Neural cell (in vitro differentiated cells): ENCODE results near the gene GRID1. TPM values are rescaled to one million over a fixed set of nuclear protein-coding genes. Genes with fewer than 3 reads are reported as not detected.

Experiments used
- H2AFZ ChIP-seq: fragments of 200-600, 300-800 bp; sonication (generic), shearing (Covaris generic); 2 replicates; pipeline ENCODE4 v1.6.0; 2014; ENCODE audit warnings: low read depth, mild to moderate bottlenecking, antibody characterized with exemption, low read length, moderate library complexity
- H3F3A ChIP-seq: fragments of 200-600 bp; shearing (Covaris generic); 2 replicates; pipeline ENCODE4 v1.6.1; 2016; ENCODE audit warnings: mild to moderate bottlenecking, moderate library complexity, mixed read lengths, antibody characterized with exemption, low read length; ENCODE audit not compliant: insufficient read depth, poor library complexity, severe bottlenecking
- H3K27ac ChIP-seq: fragments of 200-600, 300-800 bp; sonication (generic), shearing (Covaris generic); 2 replicates; pipeline ENCODE4 v1.5.1; 2014; ENCODE audit warnings: mild to moderate bottlenecking, low read length, moderate library complexity
- H3K27me3 ChIP-seq: fragments of 300-800, 200-600 bp; sonication (generic), shearing (Covaris generic); 2 replicates; pipeline ENCODE4 v1.6.0; 2014; ENCODE audit warnings: mild to moderate bottlenecking, low read depth, low read length, moderate library complexity; ENCODE audit not compliant: insufficient read depth
- H3K36me3 ChIP-seq: fragments of 300-800, 200-600 bp; sonication (generic), shearing (Covaris generic); 2 replicates; pipeline ENCODE4 v1.5.1; 2014; ENCODE audit warnings: mild to moderate bottlenecking, antibody characterized with exemption, low read length, moderate library complexity; ENCODE audit not compliant: insufficient read depth
- H3K4me2 ChIP-seq: fragments of 300-800, 200-600 bp; sonication (generic), shearing (Covaris generic); 2 replicates; pipeline ENCODE4 v1.6.0; 2014; ENCODE audit warnings: mild to moderate bottlenecking, low read length
- H3K4me3 ChIP-seq: fragments of 300-800, 200-600 bp; sonication (generic), shearing (Covaris generic); 2 replicates; pipeline ENCODE4 v1.5.1; 2014; ENCODE audit warnings: mild to moderate bottlenecking, low read length, moderate library complexity
- H3K79me2 ChIP-seq: fragments of 200-600 bp; shearing (Covaris generic); replicated peaks from 2 replicates; pipeline ENCODE4 v1.6.0; 2014; ENCODE audit warnings: mild to moderate bottlenecking, low read length, moderate library complexity; ENCODE audit not compliant: insufficient read depth
- H3K9ac ChIP-seq: fragments of 300-800, 200-600 bp; sonication (generic), shearing (Covaris generic); 2 replicates; pipeline ENCODE4 v1.6.1; 2016; ENCODE audit warnings: mild to moderate bottlenecking, low read length, mixed read lengths
- H3K9me2 ChIP-seq: fragments of 200-600 bp; shearing (Covaris generic); 2 replicates; pipeline ENCODE4 v1.6.1; 2016; ENCODE audit warnings: mild to moderate bottlenecking, low read length, mixed read lengths; ENCODE audit not compliant: insufficient read depth
- H3K9me3 ChIP-seq: fragments of 200-600, 300-800 bp; sonication (generic), shearing (Covaris generic); 2 replicates; pipeline ENCODE4 v1.6.1; 2016; ENCODE audit warnings: mild to moderate bottlenecking, mixed run types, low read length, moderate library complexity, mixed read lengths
- H4K20me1 ChIP-seq: fragments of 200-600 bp; shearing (Covaris generic); 2 replicates; pipeline ENCODE4 v1.6.1; 2016; ENCODE audit warnings: mild to moderate bottlenecking, mixed run types; ENCODE audit not compliant: insufficient read depth
- EP300 ChIP-seq: fragments of 450-650 bp; conservative IDR thresholded peaks from 2 replicates; pipeline ENCODE4 v1.6.1; 2014; ENCODE audit warnings: antibody characterized with exemption, mild to moderate bottlenecking, moderate library complexity; ENCODE audit not compliant: poor library complexity, severe bottlenecking
- EZH2 ChIP-seq: fragments of 200-600, 300-800 bp; shearing (Covaris generic), sonication (generic); IDR thresholded peaks from 2 replicates; pipeline ENCODE4 v1.6.1; 2014; ENCODE audit warnings: antibody characterized with exemption, low read length, borderline replicate concordance, mild to moderate bottlenecking; ENCODE audit not compliant: insufficient read depth, poor library complexity, severe bottlenecking
- MXI1 ChIP-seq: fragments of 450-650 bp; conservative IDR thresholded peaks from 2 replicates; pipeline ENCODE4 v1.6.1; 2014; ENCODE audit warnings: antibody characterized with exemption, mild to moderate bottlenecking; ENCODE audit not compliant: poor library complexity, severe bottlenecking
- POLR2AphosphoS5 ChIP-seq: IDR thresholded peaks from 2 replicates; pipeline ENCODE4 v1.6.1; 2012
- RAD21 ChIP-seq: fragments of 450-650 bp; conservative IDR thresholded peaks from 2 replicates; pipeline ENCODE4 v1.6.1; 2014; ENCODE audit warnings: antibody characterized with exemption, mild to moderate bottlenecking, moderate library complexity
- SMC3 ChIP-seq: fragments of 450-650 bp; conservative IDR thresholded peaks from 2 replicates; pipeline ENCODE4 v1.6.1; 2014; ENCODE audit warnings: antibody characterized with exemption, mild to moderate bottlenecking, moderate library complexity; ENCODE audit not compliant: poor library complexity
- TAF1 ChIP-seq: IDR thresholded peaks from 2 replicates; pipeline ENCODE4 v1.6.1; 2012; ENCODE audit warnings: low read depth
- polyA plus RNA-seq: library from polyadenylated mRNA; depleted of rRNA; stranded (reverse); fragments of >200 nt; gene quantifications from 2 replicates; pipeline ENCODE4 v1.2.3, GENCODE V29; 2014
- TF ChIP-seq, protein P1 (sequence below): fragments of 450-650 bp; IDR thresholded peaks from 2 replicates; pipeline ENCODE4 v1.5.1; 2014; ENCODE audit warnings: antibody characterized with exemption, mild to moderate bottlenecking, moderate library complexity; ENCODE audit not compliant: poor library complexity, severe bottlenecking
- TF ChIP-seq, protein P2 (sequence below): IDR thresholded peaks from 2 replicates; pipeline ENCODE4 v1.6.1; 2012; ENCODE audit warnings: borderline replicate concordance

GRID1 gene
- polyA plus RNA-seq, 1 donor from 2014 or later: 7.3 TPM

DNA sequence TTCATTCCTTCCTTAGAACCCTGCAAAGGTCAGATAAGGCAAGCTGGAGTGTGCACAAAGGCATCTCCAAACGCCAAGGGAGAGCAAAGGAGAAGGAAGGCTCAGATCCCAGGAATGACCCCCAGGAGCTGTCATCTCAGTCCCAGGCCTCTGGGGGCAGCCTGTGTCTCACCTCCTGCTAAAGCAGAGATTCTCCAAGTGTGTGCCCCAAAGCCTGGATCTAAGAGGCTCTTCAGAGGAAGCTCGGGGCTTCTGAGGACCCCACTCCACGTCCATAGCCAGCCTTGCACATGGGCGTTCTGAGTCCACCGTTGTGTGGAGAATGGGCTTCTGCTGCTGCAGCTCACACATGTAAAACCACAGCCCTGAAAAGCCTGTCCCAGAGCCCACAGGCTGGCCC, 5.1 kb upstream of the GRID1 start:
- Histone ChIP-seq H3K4me3 (no peak overlapping the region), H3K4me2 (no peak overlapping the region), H3K27ac (no peak overlapping the region), H3K36me3 (no peaks in the 10 kb centered on the region), H3K27me3 (peaks cover 26% of the 10 kb centered on the region), H3K9ac (no peak overlapping the region), H3K9me2 (no peaks in the 10 kb centered on the region), H3K79me2 (no peaks in the 10 kb centered on the region), H2AFZ (no peak overlapping the region), H3F3A (no peaks in the 10 kb centered on the region), H4K20me1 (no peaks in the 10 kb centered on the region), H3K9me3 (no peaks in the 10 kb centered on the region)
- no peak for TF ChIP-seq RAD21
- TF ChIP-seq POLR2AphosphoS5: no peak
- TF ChIP-seq SMC3: no peak
- TF ChIP-seq TAF1: no peak
- no peak for TF ChIP-seq EP300
- TF ChIP-seq, protein P1, sequence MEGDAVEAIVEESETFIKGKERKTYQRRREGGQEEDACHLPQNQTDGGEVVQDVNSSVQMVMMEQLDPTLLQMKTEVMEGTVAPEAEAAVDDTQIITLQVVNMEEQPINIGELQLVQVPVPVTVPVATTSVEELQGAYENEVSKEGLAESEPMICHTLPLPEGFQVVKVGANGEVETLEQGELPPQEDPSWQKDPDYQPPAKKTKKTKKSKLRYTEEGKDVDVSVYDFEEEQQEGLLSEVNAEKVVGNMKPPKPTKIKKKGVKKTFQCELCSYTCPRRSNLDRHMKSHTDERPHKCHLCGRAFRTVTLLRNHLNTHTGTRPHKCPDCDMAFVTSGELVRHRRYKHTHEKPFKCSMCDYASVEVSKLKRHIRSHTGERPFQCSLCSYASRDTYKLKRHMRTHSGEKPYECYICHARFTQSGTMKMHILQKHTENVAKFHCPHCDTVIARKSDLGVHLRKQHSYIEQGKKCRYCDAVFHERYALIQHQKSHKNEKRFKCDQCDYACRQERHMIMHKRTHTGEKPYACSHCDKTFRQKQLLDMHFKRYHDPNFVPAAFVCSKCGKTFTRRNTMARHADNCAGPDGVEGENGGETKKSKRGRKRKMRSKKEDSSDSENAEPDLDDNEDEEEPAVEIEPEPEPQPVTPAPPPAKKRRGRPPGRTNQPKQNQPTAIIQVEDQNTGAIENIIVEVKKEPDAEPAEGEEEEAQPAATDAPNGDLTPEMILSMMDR: no peak
- no peak for TF ChIP-seq MXI1
- TF ChIP-seq, protein P2, sequence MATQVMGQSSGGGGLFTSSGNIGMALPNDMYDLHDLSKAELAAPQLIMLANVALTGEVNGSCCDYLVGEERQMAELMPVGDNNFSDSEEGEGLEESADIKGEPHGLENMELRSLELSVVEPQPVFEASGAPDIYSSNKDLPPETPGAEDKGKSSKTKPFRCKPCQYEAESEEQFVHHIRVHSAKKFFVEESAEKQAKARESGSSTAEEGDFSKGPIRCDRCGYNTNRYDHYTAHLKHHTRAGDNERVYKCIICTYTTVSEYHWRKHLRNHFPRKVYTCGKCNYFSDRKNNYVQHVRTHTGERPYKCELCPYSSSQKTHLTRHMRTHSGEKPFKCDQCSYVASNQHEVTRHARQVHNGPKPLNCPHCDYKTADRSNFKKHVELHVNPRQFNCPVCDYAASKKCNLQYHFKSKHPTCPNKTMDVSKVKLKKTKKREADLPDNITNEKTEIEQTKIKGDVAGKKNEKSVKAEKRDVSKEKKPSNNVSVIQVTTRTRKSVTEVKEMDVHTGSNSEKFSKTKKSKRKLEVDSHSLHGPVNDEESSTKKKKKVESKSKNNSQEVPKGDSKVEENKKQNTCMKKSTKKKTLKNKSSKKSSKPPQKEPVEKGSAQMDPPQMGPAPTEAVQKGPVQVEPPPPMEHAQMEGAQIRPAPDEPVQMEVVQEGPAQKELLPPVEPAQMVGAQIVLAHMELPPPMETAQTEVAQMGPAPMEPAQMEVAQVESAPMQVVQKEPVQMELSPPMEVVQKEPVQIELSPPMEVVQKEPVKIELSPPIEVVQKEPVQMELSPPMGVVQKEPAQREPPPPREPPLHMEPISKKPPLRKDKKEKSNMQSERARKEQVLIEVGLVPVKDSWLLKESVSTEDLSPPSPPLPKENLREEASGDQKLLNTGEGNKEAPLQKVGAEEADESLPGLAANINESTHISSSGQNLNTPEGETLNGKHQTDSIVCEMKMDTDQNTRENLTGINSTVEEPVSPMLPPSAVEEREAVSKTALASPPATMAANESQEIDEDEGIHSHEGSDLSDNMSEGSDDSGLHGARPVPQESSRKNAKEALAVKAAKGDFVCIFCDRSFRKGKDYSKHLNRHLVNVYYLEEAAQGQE: no peak

DNA sequence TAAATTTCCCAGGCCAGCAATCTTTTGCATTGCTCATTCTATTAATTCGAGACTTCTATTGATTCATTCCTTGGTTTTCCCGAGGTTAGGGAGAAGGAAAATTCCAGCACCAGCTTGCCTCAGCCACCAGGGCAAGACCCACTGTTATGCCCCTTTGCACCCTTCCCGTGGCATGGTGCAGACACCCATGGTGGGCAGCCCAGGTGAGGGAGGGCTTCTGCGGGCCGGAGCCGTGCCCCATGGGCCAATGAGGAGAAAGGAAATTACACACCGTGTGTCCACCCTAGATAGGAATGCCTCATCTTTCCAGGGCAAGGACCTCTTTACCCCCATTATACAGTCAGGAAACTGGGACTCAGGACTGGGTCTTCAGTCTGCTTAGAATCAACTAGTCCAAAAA, 4.5 kb upstream of the GRID1 start:
- no peak overlapping the region for H3K9ac ChIP-seq
- H3K27me3 ChIP-seq: peaks cover 26% of the 10 kb centered on the region
- H3K9me2 ChIP-seq: no peaks in the 10 kb centered on the region

More for the DNA sequence above, 4.5 kb upstream of the GRID1 start:
- Histone ChIP-seq H3K79me2 (no peaks in the 10 kb centered on the region), H3K9me3 (no peaks in the 10 kb centered on the region), H2AFZ (no peak overlapping the region), H3K36me3 (no peaks in the 10 kb centered on the region), H3K27ac (no peak overlapping the region), H3K4me3 (no peak overlapping the region), H3F3A (no peaks in the 10 kb centered on the region), H3K4me2 (no peak overlapping the region), H4K20me1 (no peaks in the 10 kb centered on the region)
- TF ChIP-seq, protein P2: no peak
- no peak for TF ChIP-seq POLR2AphosphoS5
- TF ChIP-seq EZH2: no peak
- TF ChIP-seq MXI1: no peak
- TF ChIP-seq TAF1: no peak
- no peak for TF ChIP-seq SMC3
